ENCODE data around the gene GASK1B. TPM values are rescaled to one million over a fixed set of nuclear protein-coding genes. Genes with fewer than 3 reads are reported as not detected.

Gene GASK1B
- 16.1 TPM in 2 replicates for total RNA-seq (2014; rRNA removed; shearing (Covaris generic))

DNA sequence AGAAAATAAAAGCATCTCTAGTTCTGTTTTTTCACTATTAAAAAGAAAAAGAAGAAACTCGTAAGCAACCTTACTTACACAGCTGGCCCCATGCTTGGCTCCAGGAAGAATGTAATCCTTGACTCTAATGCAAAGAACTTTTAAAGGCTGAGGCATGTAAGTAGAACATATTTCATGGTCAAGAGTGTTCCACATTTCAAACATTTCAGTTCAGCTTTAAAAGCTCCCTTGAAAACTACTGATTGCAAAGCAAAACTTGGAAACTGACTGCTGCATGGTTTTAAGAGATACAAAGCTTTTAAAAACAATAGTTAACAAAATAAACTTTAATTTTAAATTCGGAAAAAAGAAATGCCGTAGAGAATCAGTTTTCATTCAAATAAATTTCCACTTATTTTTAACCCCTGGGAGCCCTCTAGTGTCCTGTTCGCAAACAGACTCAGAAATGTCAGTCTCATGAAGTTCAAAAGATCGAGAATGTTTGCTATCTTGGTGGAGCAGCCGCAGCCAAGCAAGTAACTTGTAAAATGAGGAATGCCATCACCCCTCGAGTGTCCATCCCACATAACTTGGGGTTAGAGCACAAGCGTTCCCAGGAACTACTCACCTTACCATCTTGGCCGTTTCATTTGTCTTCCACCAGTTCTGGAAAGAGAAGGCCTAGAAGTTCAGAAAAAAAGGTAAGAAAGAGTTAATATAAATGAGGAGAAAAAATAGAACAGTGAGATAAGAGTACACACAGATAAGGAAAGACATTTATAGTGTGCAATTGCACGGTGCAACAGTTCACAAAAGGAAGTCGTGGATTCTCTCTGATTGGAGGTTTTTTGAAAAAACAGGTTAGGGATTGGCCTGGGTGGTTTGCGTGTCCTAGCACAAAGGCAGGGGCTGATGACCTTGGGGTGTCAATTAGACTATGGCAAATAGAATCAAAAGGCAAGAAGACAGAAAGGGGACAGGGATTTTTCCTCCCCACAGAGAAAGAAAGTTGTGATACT is at the start of gene GASK1B:
GASK1B (minus strand) TSS at position 765 of the 998 bp plus-strand sequence. CDS start 1,650 bp downstream, outside the sequence.
- peak; percentile 79 for DNase-seq (ENCODE audit: low spot score)

- DNase-seq (ENCODE audit: low spot score), result no peak
Measured at GRCh38 chr4:158219623-158220022, 46.8 kb upstream of the GASK1B start.

DNA sequence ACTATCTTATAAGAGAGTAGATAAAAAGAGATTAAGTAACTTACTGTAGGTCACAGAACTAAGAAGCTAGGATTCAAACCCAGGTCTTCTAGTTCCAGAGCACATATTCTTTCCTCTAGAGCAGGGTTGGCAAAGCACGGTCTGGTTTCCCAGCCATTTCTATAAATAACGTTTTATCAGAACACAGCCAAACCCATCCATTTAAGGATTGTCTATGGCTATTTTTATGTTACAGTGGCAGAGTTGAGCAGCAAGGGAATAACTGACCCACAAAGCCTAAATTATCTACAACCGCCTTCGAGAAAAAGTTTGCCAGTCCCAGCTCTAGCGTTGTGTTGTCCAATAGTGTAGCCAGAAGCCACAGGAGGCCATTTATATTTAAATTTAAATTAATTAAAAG is 44.9 kb upstream of the GASK1B start:
- no peak for DNase-seq (ENCODE audit: low spot score)

DNA sequence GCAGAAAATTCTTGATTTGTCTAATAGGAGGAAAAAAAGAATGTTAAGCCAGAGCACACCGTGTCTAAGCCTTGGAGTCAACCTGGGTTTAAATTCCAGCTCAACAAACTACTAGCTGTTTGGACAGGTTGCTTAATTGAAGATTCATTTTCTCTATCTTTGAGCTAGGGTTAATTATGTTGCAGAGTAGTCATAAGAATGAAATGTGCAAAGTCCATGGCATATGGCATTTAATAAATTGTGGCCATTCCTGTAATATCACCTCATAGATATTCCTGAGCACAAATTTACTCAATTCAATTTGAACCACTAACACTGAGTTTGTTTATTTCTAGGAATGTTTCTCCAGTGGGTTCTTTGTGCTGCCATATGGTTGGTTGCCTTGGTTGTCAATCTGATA is 42.0 kb upstream of the GASK1B start:
- no peak for DNase-seq (ENCODE audit: low spot score)

- no peak for DNase-seq (ENCODE audit: low spot score)
Measured at GRCh38 chr4:158213466-158213865, 40.6 kb upstream of the GASK1B start.

DNA sequence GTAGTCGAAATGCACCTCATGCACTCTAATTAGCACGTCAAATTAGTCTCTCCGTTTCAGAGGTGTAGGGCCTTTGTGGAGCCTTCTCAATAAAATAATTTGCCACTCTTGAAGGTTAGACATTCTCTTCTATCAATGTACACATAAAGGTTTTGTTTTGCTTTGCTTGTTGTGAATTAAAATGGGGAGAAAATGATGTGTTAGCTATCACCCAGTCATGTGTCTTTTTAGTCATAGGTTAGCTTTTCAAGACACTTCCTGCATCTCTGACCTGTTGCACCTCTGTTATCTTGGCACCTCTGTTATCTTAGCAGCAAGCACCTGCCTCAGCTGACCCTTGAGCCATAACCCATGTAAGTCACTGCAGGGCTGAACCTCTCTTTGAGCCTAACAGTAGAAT is 38.4 kb upstream of the GASK1B start:
- DNase-seq (ENCODE audit: low spot score), result no peak

- peak; percentile 88 for DNase-seq (ENCODE audit: low spot score)
Measured at GRCh38 chr4:158209825-158210807, 37.3 kb upstream of the GASK1B start, which contains the start of gene TMEM144. Gene TMEM144, plus strand, starts transcription at chr4:158210486. Its CDS starts 2,182 bp downstream, at chr4:158212668.

GRCh38 chr4:158208963-158209640 is 36.3 kb upstream of the GASK1B start:
- no peak for DNase-seq (ENCODE audit: low spot score)

GRCh38 chr4:158203929-158204328 is 31.1 kb upstream of the GASK1B start:
- DNase-seq (ENCODE audit: low spot score), result no peak

DNA sequence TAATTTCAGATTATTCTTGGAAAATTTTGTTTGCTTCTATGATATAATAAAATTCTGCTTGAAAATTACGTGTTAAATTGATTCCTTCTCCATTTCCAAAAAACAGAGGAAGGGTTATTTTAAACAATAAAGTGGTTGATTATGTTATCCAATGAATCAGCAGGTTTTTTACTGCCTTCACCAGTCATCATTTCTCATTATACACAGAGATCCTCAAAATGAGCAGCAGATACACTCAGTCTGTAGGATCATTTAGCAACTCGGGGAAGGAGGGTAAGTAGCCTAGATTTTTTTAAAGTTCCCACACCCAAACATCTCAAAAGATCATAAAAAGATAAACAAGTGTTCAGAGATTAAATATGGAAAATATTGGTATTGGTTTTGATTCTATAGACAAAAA is 30.6 kb upstream of the GASK1B start:
- DNase-seq (ENCODE audit: low spot score), result no peak

DNA sequence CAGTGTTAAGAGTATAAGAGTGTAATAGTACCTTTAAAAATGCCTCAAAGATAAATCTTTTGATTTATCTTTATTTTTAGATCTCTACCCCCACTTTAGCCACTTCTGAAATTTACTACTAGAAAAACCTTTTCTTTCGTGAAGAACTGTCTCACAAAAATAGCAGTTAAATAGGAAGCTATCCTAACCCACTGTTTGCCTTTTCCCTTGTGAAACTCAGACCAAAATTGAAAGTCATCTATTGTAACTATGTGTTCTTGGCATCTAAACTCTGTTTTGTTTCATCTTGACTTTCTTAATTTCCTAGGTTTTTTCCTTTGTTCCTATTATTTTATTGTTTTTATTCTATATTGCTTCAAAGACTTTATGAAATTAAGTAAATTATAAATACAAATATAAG is 29.7 kb upstream of the GASK1B start:
- DNase-seq (ENCODE audit: low spot score), result no peak

GRCh38 chr4:158201876-158202275 is 29.1 kb upstream of the GASK1B start:
- no peak for DNase-seq (ENCODE audit: low spot score)

DNA sequence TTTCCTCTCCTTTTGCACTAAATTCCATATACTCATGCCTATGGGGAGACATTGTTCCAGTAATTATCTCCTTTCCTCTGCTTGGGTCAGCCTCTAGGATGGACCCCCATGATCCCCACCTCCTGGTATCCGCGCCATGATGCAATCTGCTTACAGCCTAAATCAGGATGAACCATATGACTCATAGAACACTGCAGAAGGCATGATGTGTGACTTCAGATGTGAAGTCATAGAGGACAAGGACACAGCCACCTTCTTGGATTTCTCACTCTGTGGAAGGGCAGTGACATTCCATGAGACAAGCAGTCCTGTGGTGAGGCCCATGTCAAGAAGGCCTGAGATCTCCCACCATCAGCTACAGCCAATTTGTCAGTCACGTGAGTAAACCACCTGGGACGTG is 28.5 kb upstream of the GASK1B start:
- DNase-seq (ENCODE audit: low spot score), result no peak

GRCh38 chr4:158200214-158200613 is 27.4 kb upstream of the GASK1B start:
- no peak for DNase-seq (ENCODE audit: low spot score)

DNA sequence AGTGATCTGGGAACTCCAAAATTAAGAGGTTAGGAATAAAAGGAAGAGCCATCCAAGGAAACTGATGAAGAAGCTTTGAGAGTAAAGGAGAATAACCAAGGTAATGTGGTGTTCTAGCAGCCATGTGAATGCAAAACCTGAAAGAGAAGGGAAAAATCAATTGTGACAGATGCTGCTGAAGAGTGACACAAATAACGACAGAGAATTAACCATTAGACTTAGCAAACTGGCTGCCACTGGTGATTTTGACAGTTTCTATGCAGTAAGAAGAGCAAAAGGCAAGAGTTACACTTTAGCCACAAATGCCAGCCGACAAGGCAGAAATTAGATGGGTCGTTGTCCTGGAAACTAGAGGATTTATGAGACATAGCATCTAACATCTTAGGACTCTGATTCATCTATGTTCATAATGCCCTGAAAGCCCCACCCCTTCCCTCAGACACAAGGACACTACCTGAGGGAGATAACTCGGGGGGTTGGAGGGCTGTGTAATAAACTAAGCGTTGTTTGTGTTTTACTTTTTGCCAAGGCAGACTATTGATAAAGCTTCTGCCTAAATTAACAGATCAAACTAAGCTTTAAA is 24.5 kb upstream of the GASK1B start:
- no peak for DNase-seq (ENCODE audit: low spot score)

GRCh38 chr4:158195297-158195696 is 22.5 kb upstream of the GASK1B start:
- DNase-seq (ENCODE audit: low spot score), result no peak

GRCh38 chr4:158193171-158193749 is 20.4 kb upstream of the GASK1B start:
- DNase-seq (ENCODE audit: low spot score), result peak; percentile 54

- DNase-seq (ENCODE audit: low spot score), result no peak
Measured at GRCh38 chr4:158192439-158193158, 19.8 kb upstream of the GASK1B start.

DNA sequence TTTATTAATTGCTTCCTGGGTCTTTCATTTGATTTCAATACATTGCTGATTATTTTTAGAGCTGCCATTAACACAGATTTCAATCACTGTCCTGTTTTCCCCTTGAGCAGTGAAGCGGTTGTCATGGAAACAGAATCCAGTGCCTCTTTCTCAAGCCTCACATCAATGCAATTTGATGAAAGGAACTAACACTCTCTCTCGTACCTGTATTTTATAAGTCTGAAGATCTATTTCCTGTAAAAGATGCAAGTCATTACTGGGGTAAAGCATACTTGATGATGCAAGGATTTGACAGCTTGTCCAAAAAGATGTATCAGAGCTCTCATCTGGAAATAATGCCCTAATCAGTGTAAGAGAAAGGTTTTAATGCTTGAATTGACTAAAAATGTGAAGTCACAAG is 17.9 kb upstream of the GASK1B start:
- DNase-seq (ENCODE audit: low spot score), result no peak

- no peak for DNase-seq (ENCODE audit: low spot score)
Measured at GRCh38 chr4:158189422-158189821, 16.6 kb upstream of the GASK1B start.

Data from HT-29 (cell line).